SU-DHL-6 (cell line): ENCODE data around the gene IL27RA.

ENCODE experiments used
- EZH2phosphoT487 ChIP-seq: fragments of 200-600 bp; sonication (generic), shearing (Covaris generic); conservative IDR thresholded peaks from 2 replicates; pipeline ENCODE4 v1.6.1; 2018; ENCODE audit warnings: mild to moderate bottlenecking, antibody characterized with exemption, low read length, moderate library complexity, mixed read lengths
- TF ChIP-seq, protein P1 (sequence below): fragments of 200-600 bp; sonication (generic); IDR thresholded peaks from one replicate; pipeline ENCODE4 v1.5.1; 2017; ENCODE audit warnings: antibody characterized with exemption, mild to moderate bottlenecking, low read length, moderate library complexity; ENCODE audit not compliant: insufficient read depth, poor library complexity, severe bottlenecking

- TF ChIP-seq, protein P1, sequence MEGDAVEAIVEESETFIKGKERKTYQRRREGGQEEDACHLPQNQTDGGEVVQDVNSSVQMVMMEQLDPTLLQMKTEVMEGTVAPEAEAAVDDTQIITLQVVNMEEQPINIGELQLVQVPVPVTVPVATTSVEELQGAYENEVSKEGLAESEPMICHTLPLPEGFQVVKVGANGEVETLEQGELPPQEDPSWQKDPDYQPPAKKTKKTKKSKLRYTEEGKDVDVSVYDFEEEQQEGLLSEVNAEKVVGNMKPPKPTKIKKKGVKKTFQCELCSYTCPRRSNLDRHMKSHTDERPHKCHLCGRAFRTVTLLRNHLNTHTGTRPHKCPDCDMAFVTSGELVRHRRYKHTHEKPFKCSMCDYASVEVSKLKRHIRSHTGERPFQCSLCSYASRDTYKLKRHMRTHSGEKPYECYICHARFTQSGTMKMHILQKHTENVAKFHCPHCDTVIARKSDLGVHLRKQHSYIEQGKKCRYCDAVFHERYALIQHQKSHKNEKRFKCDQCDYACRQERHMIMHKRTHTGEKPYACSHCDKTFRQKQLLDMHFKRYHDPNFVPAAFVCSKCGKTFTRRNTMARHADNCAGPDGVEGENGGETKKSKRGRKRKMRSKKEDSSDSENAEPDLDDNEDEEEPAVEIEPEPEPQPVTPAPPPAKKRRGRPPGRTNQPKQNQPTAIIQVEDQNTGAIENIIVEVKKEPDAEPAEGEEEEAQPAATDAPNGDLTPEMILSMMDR, result no peak
- TF ChIP-seq EZH2phosphoT487, result no peak
Observed at GRCh38 chr19:13995878-13996765, 35.4 kb upstream of the IL27RA start.
